ENCODE measurements around the gene EFCAB14. TPM values are rescaled to one million over a fixed set of nuclear protein-coding genes. Genes with fewer than 3 reads are reported as not detected.

Gene EFCAB14
- total and polyA plus RNA-seq, 2 donors (not counting 3 experiments of a cell fraction or from before 2014, with no cell fraction given): 30.0 to 81.7 TPM

GRCh38 chr1:46689356-46689755 lies 29.6 kb downstream of the EFCAB14 start:
- no peak overlapping the region for H2AFZ ChIP-seq (ENCODE audit: low read depth, low read length)
- no peak overlapping the region for H3K9ac ChIP-seq (replicated peaks; ENCODE audit: extremely low read depth, insufficient read depth, low read length)
- no peak overlapping the region for H3K4me2 ChIP-seq (ENCODE audit: insufficient read depth, low read length)
- H3K27ac ChIP-seq (ENCODE audit: insufficient read depth, low read depth, low read length): no peak overlapping the region
- POLR2A ChIA-PET: no interaction called here
- H3K36me3 ChIP-seq (ENCODE audit: control insufficient read depth in 2 of 2, extremely low read depth in 1 of 2, insufficient read depth in 2 of 2, low read length in 2 of 2): peaks cover 13 to 24% of the 10 kb centered on the region in 2 experiments
- DNase-seq (ENCODE audit: low read depth, low spot score) (peak; percentile 91), FAIRE-seq (no peak)
- peaks cover 50% of the 10 kb centered on the region for H3K4me1 ChIP-seq (ENCODE audit: control insufficient read depth, extremely low read depth, insufficient read depth, low read length)
- no peaks in the 10 kb centered on the region for H3K9me3 ChIP-seq (replicated peaks; ENCODE audit: control insufficient read depth, insufficient read depth, low read length)
- no peak overlapping the region for H3K4me3 ChIP-seq (replicated peaks in 1 of 3; ENCODE audit: insufficient read depth in 1 of 3, low read depth in 1 of 3, low read length in 3 of 3)
- dilution Hi-C loops (cut with MboI; ENCODE audit: extremely low pct_ligation_motif_present, low sequenced_read_pairs): no loop called here
- CTCF ChIA-PET: interaction anchor here (1.6 kb wide), 1 partner anchor 36 kb away, joined by 6 read pairs; no protein-coding TSS in a partner anchor
- no peaks in the 10 kb centered on the region for H3K79me2 ChIP-seq (ENCODE audit: control insufficient read depth, insufficient read depth, low read length)
- peaks cover 16% of the 10 kb centered on the region for H4K20me1 ChIP-seq (replicated peaks; ENCODE audit: control insufficient read depth, extremely low read depth, insufficient read depth, low read length)
- H3K9me1 ChIP-seq (replicated peaks; ENCODE audit: control insufficient read depth, extremely low read depth, insufficient read depth, low read length): no peaks in the 10 kb centered on the region
- intact Hi-C loops (cut with micrococcal nuclease): loop anchor here (1.0 kb wide), 1 partner anchor 35 kb away; no protein-coding TSS in a partner anchor
- no TSS peak for BruUV-seq (replicated peaks)
- TF ChIP-seq GATA2 (IDR thresholded peaks at IDR 0.05; ENCODE audit: insufficient read depth, insufficient read length, low read depth, low read length) (peak; percentile 24), FOS (IDR thresholded peaks at IDR 0.05; ENCODE audit: borderline replicate concordance, insufficient read depth, low read length) (no peak), MYC (IDR thresholded peaks at IDR 0.05; ENCODE audit: low read depth, low read length) (no peak)
- no peaks in the 10 kb centered on the region for H3K27me3 ChIP-seq (ENCODE audit: control insufficient read depth in 2 of 2, insufficient read depth in 2 of 2, low read length in 2 of 2)

GRCh38 chr1:46687921-46688509 lies 30.9 kb downstream of the EFCAB14 start:
- no peak for FAIRE-seq
- H3K4me1 ChIP-seq (ENCODE audit: control insufficient read depth, extremely low read depth, insufficient read depth, low read length): peaks cover 50% of the 10 kb centered on the region
- CTCF ChIA-PET: interaction anchor here (1.5 kb wide), 1 partner anchor 37 kb away, joined by 4 read pairs; no protein-coding TSS in a partner anchor
- H3K27me3 ChIP-seq (ENCODE audit: control insufficient read depth in 2 of 2, insufficient read depth in 2 of 2, low read length in 2 of 2): no peaks in the 10 kb centered on the region
- peaks cover 19 to 36% of the 10 kb centered on the region in 2 experiments for H3K36me3 ChIP-seq (ENCODE audit: control insufficient read depth in 2 of 2, extremely low read depth in 1 of 2, insufficient read depth in 2 of 2, low read length in 2 of 2)
- no peaks in the 10 kb centered on the region for H3K79me2 ChIP-seq (ENCODE audit: control insufficient read depth, insufficient read depth, low read length)
- dilution Hi-C loops (cut with MboI; ENCODE audit: extremely low pct_ligation_motif_present, low sequenced_read_pairs): no loop called here
- peaks cover 14% of the 10 kb centered on the region for H4K20me1 ChIP-seq (replicated peaks; ENCODE audit: control insufficient read depth, extremely low read depth, insufficient read depth, low read length)
- H2AFZ ChIP-seq (ENCODE audit: low read depth, low read length): no peak overlapping the region
- intact Hi-C loops (cut with micrococcal nuclease): loop anchor here (2.0 kb wide), 1 partner anchor 31 kb away; the partner anchor contains the start of gene EFCAB14
- no peaks in the 10 kb centered on the region for H3K9me1 ChIP-seq (replicated peaks; ENCODE audit: control insufficient read depth, extremely low read depth, insufficient read depth, low read length)
- no peak overlapping the region for H3K4me2 ChIP-seq (ENCODE audit: insufficient read depth, low read length)
- no peaks in the 10 kb centered on the region for H3K9me3 ChIP-seq (replicated peaks; ENCODE audit: control insufficient read depth, insufficient read depth, low read length)
- H3K9ac ChIP-seq (replicated peaks; ENCODE audit: extremely low read depth, insufficient read depth, low read length): no peak overlapping the region
- POLR2A ChIA-PET: no interaction called here
- TF ChIP-seq POLR2A (IDR thresholded peaks at IDR 0.05; ENCODE audit: low read depth, low read length) (no peak), GATA2 (IDR thresholded peaks at IDR 0.05; ENCODE audit: insufficient read depth, insufficient read length, low read depth, low read length) (no peak), POLR2AphosphoS5 (IDR thresholded peaks at IDR 0.05; ENCODE audit: insufficient read depth, low read depth, low read length) (no peak), FOS (IDR thresholded peaks at IDR 0.05; ENCODE audit: borderline replicate concordance, insufficient read depth, low read length) (no peak), EZH2 (IDR thresholded peaks at IDR 0.05; ENCODE audit: borderline replicate concordance, low read depth, low read length, severe bottlenecking) (no peak), MAX (IDR thresholded peaks at IDR 0.05; ENCODE audit: insufficient read depth, insufficient read length) (no peak), CTCF (IDR thresholded peaks at IDR 0.05; ENCODE audit: extremely low read depth in 1 of 2, insufficient read depth in 1 of 2, low read depth in 1 of 2, low read length in 2 of 2) (no peak), JUN (IDR thresholded peaks at IDR 0.05; ENCODE audit: borderline replicate concordance, insufficient read depth, insufficient read length, low read depth) (no peak), MYC (IDR thresholded peaks at IDR 0.05; ENCODE audit: low read depth, low read length) (no peak)
- H3K27ac ChIP-seq (ENCODE audit: insufficient read depth, low read depth, low read length): no peak overlapping the region
- peak; percentile 8 for DNase-seq (ENCODE audit: low read depth, low spot score)
- BruUV-seq (replicated peaks): no TSS peak
- H3K4me3 ChIP-seq (replicated peaks in 1 of 3; ENCODE audit: insufficient read depth in 1 of 3, low read depth in 1 of 3, low read length in 3 of 3): no peak overlapping the region

Measured in endothelial cell of umbilical vein (primary cell).